Measurements from ENCODE around the gene POMGNT1. TPM values are rescaled to one million over a fixed set of nuclear protein-coding genes. Genes with fewer than 3 reads are reported as not detected.
A peak's percentile ranks its signal among the peaks of the same experiment; 100 is the strongest.

The POMGNT1 gene
- total RNA-seq, 1 donor from 2014 or later: 85.7 TPM

DNA sequence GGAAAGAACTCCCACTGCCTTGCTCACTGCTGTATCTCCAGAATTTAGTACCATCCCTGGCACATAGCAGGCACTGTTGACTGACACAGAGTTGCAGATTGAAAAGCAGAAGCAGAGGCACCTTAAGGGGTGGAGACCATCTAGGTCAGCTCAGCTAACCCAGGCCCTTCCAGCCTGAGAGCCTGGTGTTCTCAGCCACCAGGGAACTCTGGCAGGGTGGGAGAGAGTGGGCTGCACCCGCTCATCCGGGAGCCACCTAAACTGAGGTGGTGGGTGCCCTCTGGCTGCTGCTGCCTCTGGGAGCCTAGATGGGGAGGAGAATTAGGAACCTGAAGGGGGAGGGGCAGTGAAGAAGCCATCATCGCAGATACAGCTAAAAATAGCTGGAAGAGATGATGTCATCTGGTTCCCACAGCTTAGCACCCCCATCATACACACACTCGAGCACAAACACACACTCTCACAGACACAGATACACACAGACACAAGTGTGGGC lies 24.8 kb downstream of the POMGNT1 start:
- H3K9me3 Mint-ChIP-seq: no peaks in the 10 kb centered on the region
- intact Hi-C loops (cut with micrococcal nuclease): no loop called here
- no peaks in the 10 kb centered on the region for H3K36me3 Mint-ChIP-seq (ENCODE audit: low read depth)

DNA sequence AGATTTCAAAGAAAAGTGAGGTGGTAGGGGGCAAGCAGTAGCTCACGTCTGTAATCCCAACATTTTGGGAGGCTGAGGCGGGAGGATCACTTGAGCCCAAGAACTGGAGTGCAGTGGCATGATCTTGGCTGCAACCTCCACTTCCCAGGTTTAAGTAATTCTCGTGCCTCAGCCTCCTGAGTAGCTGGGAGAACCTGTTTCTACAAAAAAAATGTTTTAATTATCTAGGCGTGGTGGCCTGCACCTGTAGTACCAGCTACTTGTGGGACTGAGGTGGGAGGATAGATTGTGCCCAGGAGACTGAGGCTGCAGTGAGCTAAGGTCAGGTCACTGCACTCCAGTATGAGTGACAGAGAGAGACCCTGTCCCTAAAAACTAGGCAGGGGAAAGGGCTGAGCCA lies 25.9 kb downstream of the POMGNT1 start:
- no peak overlapping the region for H3K4me3 Mint-ChIP-seq
- peaks cover 15% of the 10 kb centered on the region for H3K27me3 Mint-ChIP-seq (ENCODE audit: insufficient read depth)
- DNase-seq (ENCODE audit: low spot score): no peak
- no peak overlapping the region for H3K27ac Mint-ChIP-seq
- no peaks in the 10 kb centered on the region for H3K9me3 Mint-ChIP-seq
- H3K4me1 Mint-ChIP-seq (ENCODE audit: low read depth): peaks cover 6% of the 10 kb centered on the region
- H3K36me3 Mint-ChIP-seq (ENCODE audit: low read depth): no peaks in the 10 kb centered on the region
- intact Hi-C loops (cut with micrococcal nuclease): no loop called here

More for the DNA sequence above, 24.8 kb downstream of the POMGNT1 start:
- Mint-ChIP-seq H3K27ac (no peak overlapping the region), H3K4me3 (no peak overlapping the region), H3K4me1 (ENCODE audit: low read depth) (no peaks in the 10 kb centered on the region), H3K27me3 (ENCODE audit: insufficient read depth) (peaks cover 12% of the 10 kb centered on the region)
- no peak for DNase-seq (ENCODE audit: low spot score)

DNA sequence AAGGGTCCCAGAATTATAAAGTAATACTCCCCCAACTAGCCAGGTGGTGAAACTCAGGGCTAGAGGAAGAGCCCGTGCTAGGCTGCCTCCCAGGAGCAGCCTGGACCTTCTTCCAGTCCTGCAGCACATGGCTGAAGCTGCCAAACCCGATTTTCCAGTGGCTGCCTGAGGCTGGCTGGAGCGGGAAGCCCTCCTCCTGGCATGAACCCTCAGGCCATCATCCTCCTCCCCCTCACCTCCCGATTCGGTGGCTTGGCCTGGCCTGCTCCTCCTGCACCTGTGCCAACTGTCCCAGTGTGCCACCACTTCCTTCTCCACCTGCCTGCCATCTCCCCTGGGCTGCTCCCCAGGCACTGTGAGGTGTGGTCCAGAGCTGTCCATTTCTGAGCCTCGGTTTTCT lies 26.4 kb downstream of the POMGNT1 start:
- no peak for DNase-seq (ENCODE audit: low spot score)
- peaks cover 14% of the 10 kb centered on the region for H3K27me3 Mint-ChIP-seq (ENCODE audit: insufficient read depth)

DNA sequence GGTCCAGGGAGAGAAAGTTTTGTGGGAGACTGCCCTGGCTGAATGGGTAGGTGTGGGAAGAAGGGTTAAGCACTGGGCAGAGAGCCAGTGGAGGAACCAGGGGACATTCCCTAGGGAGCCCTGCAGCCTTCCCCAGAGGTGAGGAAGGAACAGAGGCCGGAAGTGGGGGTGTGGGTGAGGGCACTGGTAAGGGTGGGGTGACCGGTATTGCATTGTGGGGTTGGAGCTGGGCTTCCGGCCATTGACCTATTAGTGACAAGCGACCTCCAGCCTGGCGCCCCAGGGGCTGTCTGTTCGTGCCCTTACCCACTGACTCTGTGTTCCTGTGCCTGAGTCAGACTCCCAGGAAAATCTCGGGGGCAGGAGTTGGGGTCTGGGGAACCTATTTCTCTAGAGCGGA lies 26.9 kb downstream of the POMGNT1 start:
- peaks cover 16% of the 10 kb centered on the region for H3K4me1 Mint-ChIP-seq (ENCODE audit: low read depth)
- intact Hi-C loops (cut with micrococcal nuclease): no loop called here
- H3K9me3 Mint-ChIP-seq: no peaks in the 10 kb centered on the region
- H3K36me3 Mint-ChIP-seq (ENCODE audit: low read depth): no peaks in the 10 kb centered on the region
- no peak for DNase-seq (ENCODE audit: low spot score)
- H3K27me3 Mint-ChIP-seq (ENCODE audit: insufficient read depth): peaks cover 14% of the 10 kb centered on the region
- H3K27ac Mint-ChIP-seq: no peak overlapping the region
- H3K4me3 Mint-ChIP-seq: no peak overlapping the region

More for the DNA sequence above, 26.4 kb downstream of the POMGNT1 start:
- H3K36me3 Mint-ChIP-seq (ENCODE audit: low read depth): no peaks in the 10 kb centered on the region
- no peaks in the 10 kb centered on the region for H3K9me3 Mint-ChIP-seq
- intact Hi-C loops (cut with micrococcal nuclease): no loop called here
- H3K4me3 Mint-ChIP-seq: no peak overlapping the region
- H3K27ac Mint-ChIP-seq: no peak overlapping the region
- peaks cover 11% of the 10 kb centered on the region for H3K4me1 Mint-ChIP-seq (ENCODE audit: low read depth)

DNA sequence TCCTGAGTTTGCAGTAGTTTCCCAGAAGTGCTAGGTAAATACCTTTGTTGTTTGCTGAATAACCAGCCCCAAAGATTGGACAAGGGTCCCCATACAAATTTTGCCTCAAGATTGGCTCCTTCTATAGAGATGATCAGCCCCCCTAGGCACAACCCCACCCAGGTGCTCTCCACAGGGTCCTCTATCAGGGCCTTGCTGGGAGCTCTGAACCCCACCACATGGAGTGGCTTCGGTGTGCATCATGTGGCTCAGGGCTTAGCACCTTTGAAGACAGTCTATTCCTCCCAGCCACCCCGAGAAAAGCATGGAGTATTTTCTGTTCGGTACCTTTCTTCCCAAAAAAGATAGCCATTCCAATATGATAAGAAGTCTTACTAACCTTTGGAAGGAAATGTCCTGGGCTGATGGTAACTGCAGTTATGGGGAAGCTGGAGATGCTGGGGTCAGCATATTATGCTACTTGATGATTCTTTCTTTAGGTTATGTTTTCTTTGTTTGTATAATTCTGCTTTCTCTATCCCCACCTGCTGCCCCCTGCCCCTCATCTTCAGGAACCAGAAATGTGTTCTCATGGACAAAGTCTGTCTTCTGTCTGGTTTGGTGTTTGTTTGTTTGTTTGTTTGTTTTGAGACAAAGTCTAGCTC lies 28.3 kb downstream of the POMGNT1 start:
- H3K27ac Mint-ChIP-seq: no peak overlapping the region
- DNase-seq (ENCODE audit: low spot score): no peak
- no peak overlapping the region for H3K4me3 Mint-ChIP-seq
- H3K36me3 Mint-ChIP-seq (ENCODE audit: low read depth): no peaks in the 10 kb centered on the region
- H3K4me1 Mint-ChIP-seq (ENCODE audit: low read depth): peaks cover 18% of the 10 kb centered on the region
- no peaks in the 10 kb centered on the region for H3K9me3 Mint-ChIP-seq
- H3K27me3 Mint-ChIP-seq (ENCODE audit: insufficient read depth): peaks cover 14% of the 10 kb centered on the region
- intact Hi-C loops (cut with micrococcal nuclease): no loop called here

DNA sequence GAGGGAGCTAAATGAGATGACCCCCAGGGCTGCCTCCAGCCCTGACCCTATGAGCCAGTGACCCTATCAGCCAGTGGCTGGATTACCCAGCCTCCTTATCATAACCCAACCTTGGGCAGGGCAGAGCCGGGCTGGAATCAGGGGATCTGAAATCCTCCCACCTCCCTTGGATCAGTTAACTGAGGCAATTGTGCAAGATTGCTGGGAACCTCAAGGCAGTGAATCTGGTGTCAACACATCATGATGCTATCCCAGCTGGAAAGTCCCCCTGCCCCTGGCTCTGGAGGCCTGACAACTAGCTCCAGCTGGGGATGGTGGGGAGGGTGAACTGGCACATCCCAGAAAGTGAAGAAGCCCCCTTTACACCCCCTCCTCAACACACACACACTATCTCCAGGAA lies 29.8 kb downstream of the POMGNT1 start:
- H3K27ac Mint-ChIP-seq: no peak overlapping the region
- peaks cover 18% of the 10 kb centered on the region for H3K4me1 Mint-ChIP-seq (ENCODE audit: low read depth)
- H3K27me3 Mint-ChIP-seq (ENCODE audit: insufficient read depth): peaks cover 14% of the 10 kb centered on the region
- no peak for DNase-seq (ENCODE audit: low spot score)
- no peak overlapping the region for H3K4me3 Mint-ChIP-seq
- no peaks in the 10 kb centered on the region for H3K9me3 Mint-ChIP-seq
- no peaks in the 10 kb centered on the region for H3K36me3 Mint-ChIP-seq (ENCODE audit: low read depth)
- intact Hi-C loops (cut with micrococcal nuclease): no loop called here

DNA sequence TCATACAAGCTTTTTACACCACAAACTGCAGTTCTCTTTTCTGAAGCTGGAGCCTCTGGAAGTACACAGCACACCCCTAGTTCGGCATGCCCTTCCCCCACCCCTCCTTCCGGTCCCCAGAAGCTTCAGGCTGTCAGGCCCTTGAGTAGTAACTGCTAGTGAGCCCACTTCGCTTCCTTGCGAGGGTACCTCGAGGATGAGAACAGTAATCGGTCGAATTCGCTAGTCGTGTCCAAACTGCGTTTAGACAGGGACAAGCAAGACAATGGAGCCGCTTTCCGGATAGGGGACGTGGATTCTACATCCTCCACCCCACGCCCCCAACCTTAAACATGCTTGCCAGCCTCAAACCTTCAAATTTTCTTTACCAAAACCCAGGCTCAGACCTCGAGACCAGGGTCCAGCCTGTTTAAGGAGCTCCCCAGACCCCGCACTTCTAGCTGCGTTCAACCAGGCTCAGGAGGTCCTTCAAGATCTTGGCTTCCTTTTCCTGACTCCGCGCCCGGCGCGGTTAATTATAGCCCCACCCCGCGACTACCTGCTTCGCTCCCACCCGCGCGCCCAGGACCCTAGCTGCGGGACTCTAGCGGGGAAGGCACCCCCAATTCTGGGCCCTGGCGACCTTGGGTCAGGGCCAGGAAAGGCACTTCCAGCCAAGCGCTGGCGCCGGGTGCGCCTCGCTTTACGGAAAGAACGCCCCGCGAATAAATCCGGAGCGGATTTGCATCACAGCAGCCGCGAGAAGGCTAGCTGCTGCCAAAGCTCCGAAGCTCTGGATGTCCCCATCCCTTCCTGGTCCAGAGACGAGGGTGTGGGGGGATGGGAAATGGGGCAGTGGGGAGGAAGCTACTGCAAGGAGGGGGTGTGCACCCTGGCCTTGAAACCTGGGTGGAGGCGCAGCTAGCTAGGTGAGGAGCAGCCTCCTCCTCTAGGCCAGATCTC lies 31.4 kb downstream of the POMGNT1 start:
- Mint-ChIP-seq H3K27me3 (ENCODE audit: insufficient read depth) (peaks cover 14% of the 10 kb centered on the region), H3K4me1 (ENCODE audit: low read depth) (peaks cover 18% of the 10 kb centered on the region), H3K36me3 (ENCODE audit: low read depth) (no peaks in the 10 kb centered on the region), H3K27ac (peak overlapping the region; percentile 82), H3K9me3 (no peaks in the 10 kb centered on the region), H3K4me3 (peak overlapping the region; percentile 81)
- intact Hi-C loops (cut with micrococcal nuclease): loop anchor here (2.0 kb wide), 1 partner anchor 34 kb away; the partner anchor contains the start of gene PIK3R3
- peak; percentile 22 for DNase-seq (ENCODE audit: low spot score)

DNA sequence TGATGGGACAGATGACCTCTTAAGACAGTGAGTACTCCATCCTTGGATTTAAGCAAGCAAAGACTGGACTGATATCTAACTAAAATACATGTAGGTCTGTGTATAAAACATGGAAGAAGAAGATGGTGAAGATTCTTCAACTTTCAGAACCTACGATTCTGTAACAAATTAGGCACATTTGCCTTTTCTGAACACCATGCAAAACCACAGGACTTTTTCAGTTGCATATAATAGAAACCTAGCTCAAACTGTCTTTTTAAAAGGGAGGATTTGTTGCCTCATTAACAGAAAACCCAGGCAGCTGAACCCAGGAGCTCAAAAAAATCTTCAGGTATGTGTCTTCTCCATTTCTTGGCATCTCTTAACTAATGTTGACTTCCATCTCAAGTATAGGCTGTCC lies 38.0 kb downstream of the POMGNT1 start:
- intact Hi-C loops (cut with micrococcal nuclease): no loop called here
- no peaks in the 10 kb centered on the region for H3K36me3 Mint-ChIP-seq (ENCODE audit: low read depth)
- H3K4me1 Mint-ChIP-seq (ENCODE audit: low read depth): no peaks in the 10 kb centered on the region
- DNase-seq (ENCODE audit: low spot score): no peak
- no peak overlapping the region for H3K27ac Mint-ChIP-seq
- peaks cover 8% of the 10 kb centered on the region for H3K27me3 Mint-ChIP-seq (ENCODE audit: insufficient read depth)
- no peaks in the 10 kb centered on the region for H3K9me3 Mint-ChIP-seq
- H3K4me3 Mint-ChIP-seq: no peak overlapping the region

DNA sequence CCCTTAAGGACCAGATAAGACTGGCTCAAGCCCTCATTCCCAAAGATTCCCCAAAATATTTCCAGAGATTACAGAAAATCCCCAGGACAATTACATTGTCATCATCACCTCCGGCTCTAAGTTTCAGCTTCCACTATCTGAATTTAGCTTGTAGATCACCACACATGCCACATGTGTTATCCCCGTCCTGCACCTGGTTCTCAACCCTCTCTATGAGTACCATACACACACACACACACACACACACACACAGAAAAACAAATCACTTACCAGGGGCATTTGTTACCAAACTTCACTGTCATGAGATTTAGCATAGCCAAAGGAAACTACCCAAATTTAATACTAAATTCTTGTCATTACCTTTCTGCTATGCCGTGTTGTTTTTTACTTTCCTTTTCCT lies 38.7 kb downstream of the POMGNT1 start:
- DNase-seq (ENCODE audit: low spot score): no peak
- peaks cover 11% of the 10 kb centered on the region for H3K27me3 Mint-ChIP-seq (ENCODE audit: insufficient read depth)
- H3K4me3 Mint-ChIP-seq: no peak overlapping the region
- H3K36me3 Mint-ChIP-seq (ENCODE audit: low read depth): no peaks in the 10 kb centered on the region
- no peaks in the 10 kb centered on the region for H3K4me1 Mint-ChIP-seq (ENCODE audit: low read depth)
- intact Hi-C loops (cut with micrococcal nuclease): no loop called here
- no peak overlapping the region for H3K27ac Mint-ChIP-seq
- no peaks in the 10 kb centered on the region for H3K9me3 Mint-ChIP-seq

DNA sequence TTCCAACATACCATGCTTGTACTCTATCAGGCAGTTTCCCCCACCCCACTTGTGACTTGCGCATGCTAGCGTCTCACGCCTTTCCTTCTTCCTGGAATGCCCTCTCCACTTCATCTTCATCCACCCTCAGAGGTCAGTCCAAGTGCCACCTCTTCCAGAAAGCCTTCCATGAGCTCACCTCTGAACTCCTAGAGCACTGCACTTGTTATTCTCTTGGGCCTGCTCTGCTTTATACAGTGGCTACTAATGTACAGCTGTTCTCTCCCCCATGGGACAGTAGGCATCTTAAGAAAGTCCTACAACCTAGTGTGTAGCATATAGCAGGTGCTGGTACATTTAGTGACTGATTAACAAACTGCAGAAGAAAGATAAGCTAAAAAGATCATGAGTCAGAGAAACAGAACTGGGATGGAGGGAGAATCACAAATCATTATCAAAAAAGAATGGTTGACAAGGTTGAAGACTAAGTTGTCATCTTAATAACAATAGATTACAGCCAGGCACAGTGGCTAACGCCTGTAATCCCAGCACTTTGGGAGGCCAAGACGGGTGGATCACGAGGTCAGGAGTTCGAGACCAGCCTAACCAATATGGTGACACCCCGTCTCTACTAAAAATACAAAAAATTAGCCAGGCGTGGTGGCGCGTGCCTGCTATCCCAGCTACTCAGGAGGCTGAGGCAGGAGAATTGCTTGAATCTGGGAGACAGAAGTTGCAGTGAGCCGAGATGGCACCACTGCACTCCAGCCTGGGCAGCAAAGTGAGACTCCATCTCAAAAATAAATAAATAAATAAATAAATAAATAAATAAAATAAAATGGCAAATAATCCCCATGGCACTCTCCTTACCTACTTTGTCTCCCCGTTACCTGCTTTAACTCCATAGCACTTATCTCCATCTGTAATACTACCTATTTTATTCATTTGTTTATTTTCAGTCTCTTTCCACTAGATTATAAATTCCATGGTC lies 39.6 kb downstream of the POMGNT1 start:
- Mint-ChIP-seq H3K36me3 (ENCODE audit: low read depth) (no peaks in the 10 kb centered on the region), H3K27me3 (ENCODE audit: insufficient read depth) (peaks cover 11% of the 10 kb centered on the region), H3K27ac (no peak overlapping the region), H3K4me3 (no peak overlapping the region), H3K9me3 (no peaks in the 10 kb centered on the region), H3K4me1 (ENCODE audit: low read depth) (no peaks in the 10 kb centered on the region)
- DNase-seq (ENCODE audit: low spot score): no peak
- intact Hi-C loops (cut with micrococcal nuclease): no loop called here

DNA sequence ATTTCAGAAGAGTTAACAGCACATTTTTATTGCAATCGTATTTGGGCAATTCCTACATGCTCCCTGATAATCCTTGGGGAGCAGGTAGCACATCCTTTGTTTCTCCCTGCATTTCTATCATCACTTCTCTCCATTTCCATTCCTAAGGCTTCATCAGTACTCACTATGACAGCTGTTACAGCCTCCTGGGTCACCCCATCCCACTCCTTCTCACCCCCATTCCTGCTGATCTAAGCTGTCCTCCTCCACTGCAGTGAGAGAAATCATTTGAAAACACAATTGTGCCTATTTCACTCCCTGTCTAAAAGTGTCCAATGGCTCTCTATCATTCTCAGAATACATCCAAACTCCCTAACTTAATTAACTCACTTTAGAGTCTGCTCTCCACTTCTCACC lies 40.3 kb downstream of the POMGNT1 start:
- H3K9me3 Mint-ChIP-seq: no peaks in the 10 kb centered on the region
- no peaks in the 10 kb centered on the region for H3K4me1 Mint-ChIP-seq (ENCODE audit: low read depth)
- no peak for DNase-seq (ENCODE audit: low spot score)
- H3K27me3 Mint-ChIP-seq (ENCODE audit: insufficient read depth): peaks cover 11% of the 10 kb centered on the region
- H3K27ac Mint-ChIP-seq: no peak overlapping the region
- H3K4me3 Mint-ChIP-seq: no peak overlapping the region
- intact Hi-C loops (cut with micrococcal nuclease): no loop called here
- H3K36me3 Mint-ChIP-seq (ENCODE audit: low read depth): no peaks in the 10 kb centered on the region

DNA sequence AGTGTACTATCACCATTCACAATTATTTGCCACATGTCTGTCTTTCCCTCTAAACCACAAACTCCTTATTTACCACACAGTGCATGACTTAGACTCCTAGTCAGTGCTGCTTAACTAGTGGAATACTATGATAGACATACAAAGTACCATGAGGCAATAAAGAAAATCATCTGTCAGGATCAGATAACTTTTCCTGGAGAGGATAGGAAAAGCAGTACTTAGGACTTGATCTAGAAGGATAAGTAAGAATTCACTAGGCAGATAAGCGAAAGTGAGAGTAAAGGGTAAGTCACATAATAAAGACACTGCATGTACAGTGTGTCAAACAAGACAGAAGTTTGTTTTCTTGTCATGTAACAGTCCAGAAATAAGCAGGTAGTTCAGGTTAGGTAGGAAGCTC lies 44.5 kb downstream of the POMGNT1 start:
- no peaks in the 10 kb centered on the region for H3K9me3 Mint-ChIP-seq
- H3K4me1 Mint-ChIP-seq (ENCODE audit: low read depth): no peaks in the 10 kb centered on the region
- no peak for DNase-seq (ENCODE audit: low spot score)
- H3K27me3 Mint-ChIP-seq (ENCODE audit: insufficient read depth): peaks cover 3% of the 10 kb centered on the region
- H3K27ac Mint-ChIP-seq: no peak overlapping the region
- no peak overlapping the region for H3K4me3 Mint-ChIP-seq
- H3K36me3 Mint-ChIP-seq (ENCODE audit: low read depth): no peaks in the 10 kb centered on the region
- intact Hi-C loops (cut with micrococcal nuclease): no loop called here
